Measurements from ENCODE around the gene IL17REL.
"Not testable (repeated sequence)": the region's sequence is repeated elsewhere in the genome, so short reads cannot be mapped to it uniquely, and the experiment has no call there.

The IL17REL gene

DNA sequence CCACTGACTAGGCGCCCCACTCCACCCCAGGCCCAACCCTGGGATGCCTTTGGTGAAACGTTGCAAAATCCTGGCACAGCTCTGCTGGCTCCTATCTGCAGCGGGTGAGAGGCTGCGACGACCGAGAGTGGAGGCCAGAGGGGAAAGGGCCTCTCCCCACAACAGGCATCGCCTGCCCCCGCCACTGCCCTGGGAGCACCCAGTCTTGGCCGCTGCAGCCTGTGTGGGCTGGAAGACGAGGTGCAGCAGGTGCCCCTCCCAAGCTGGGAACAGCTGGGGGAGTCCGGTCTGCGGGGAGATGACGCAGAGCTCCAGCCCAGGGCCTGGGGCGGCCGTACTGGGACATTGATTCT lies 56.2 kb downstream of the IL17REL start:
- DNase-seq (ENCODE audit: low spot score), result no peak

DNA sequence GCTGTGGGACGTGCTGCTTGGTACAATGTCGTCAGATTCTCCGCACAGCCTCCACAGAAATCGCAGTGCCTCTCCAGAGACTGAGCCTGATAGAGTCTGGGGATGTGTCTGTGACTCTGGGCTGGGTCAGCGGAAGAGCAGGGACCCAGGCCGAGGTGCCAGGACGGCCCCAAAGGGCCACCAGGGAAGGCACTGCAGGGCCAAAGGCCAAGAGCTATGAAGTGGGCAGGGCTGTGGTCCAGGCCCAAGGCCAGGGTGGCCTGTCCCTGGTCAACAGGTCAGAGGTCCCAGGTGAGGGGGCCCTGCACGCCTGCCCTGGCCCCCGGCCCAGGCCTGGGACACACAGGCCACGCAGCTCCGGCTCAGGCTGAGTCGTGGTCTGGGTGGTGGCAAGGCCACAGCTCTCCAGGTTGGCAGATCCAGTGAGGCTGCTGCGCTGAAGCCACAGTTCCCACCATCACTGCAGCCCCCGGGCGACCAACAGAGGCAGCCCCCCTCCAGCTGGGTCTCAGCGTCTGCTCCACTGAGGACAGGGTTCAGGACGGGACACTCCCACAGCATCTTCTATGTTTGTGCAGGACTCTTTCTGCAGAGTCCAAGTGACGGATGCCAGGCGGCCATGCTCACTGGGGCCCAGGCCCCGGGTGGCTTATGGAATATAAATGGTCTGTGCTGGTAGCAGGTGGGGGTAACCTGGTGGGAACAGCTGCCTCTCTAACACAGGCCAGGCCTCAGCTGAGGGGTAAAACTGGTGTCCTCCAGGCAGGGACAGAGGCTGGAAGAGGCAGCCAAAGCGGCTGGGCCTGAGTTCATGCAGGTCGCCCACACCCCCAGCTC lies 56.8 kb downstream of the IL17REL start:
- no peak for DNase-seq (ENCODE audit: low spot score)

DNA sequence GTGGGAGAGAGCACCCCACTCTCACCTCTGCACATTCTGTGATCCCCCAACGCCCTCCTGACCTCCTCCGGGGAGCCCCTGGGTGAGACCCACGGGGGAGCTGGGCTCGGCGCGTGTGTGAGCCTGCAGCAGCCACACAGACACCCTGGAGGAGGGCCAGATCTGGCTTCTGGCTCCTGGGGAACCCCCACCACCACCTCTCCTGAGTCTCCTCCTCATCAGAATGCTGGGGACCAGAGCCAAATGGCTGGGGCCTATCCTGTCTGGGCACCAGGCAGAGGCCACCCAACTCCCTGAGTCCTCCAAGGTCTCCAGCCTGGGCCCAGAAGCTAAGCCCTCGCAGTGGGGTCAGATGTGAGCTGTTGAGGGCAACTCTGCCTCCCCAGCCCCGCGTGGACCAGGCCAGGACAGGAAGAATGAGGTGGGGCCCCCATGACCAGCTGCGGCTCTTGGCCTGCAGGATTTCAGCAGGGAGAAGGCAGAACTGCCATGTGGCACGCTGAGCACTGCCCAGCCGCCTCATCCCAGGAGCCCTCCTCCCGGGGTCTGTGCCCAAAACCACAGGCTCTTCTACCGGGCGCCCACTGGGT lies 57.5 kb downstream of the IL17REL start:
- no peak for DNase-seq (ENCODE audit: low spot score)

DNA sequence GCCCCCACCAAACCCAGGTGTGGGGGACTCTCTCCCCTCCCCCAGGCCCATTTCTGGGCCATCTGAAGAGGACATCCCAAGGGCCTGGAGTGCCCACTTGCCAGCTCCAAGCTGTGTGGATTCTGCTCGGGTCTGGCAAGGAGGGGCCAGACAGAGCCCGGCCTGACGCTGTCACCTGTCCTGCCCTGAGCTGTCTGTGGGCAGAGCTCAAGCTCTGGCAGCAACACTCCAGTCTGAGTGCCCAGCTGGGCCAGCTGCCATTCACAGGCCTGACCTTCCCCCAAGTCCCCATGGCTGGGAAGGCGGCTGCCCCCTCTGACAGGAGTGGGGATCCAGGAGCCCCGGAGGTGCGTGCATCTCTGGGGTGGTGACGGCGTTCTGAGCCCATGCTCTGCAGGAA lies 58.2 kb downstream of the IL17REL start:
- no peak for DNase-seq (ENCODE audit: low spot score)

DNA sequence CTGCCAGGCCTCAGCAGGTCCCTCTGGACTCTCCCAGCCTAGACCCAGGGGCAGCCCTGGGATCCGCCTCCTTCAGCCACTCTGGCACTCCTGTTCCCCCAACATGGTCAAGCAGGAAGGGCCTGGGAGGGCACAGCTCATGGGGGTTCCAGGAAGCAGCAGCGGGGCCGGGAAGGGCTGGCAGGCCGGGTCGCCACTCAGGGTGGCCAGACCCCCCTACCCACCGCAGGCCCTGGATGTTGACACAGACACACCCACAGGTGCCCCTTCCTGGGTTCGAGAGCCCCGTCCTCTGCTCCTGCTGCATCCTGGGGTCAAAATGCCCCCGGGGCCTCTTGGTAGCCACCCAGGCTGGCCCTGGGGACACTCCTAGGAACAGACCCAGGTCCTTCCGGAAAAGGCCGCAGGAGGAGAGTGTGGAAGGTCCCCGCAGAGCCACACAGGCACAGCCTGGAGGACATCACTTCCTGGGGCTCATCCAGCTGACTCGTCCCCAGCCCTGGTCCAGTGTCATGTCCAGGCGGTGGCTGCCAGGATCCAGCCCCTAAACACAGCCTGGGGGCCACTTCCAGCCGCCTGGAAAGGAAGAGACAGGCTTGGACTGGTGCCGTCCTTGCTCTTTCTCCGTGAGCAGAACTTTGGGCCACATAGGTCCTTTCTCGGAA lies 58.8 kb downstream of the IL17REL start:
- DNase-seq (ENCODE audit: low spot score), result no peak

DNA sequence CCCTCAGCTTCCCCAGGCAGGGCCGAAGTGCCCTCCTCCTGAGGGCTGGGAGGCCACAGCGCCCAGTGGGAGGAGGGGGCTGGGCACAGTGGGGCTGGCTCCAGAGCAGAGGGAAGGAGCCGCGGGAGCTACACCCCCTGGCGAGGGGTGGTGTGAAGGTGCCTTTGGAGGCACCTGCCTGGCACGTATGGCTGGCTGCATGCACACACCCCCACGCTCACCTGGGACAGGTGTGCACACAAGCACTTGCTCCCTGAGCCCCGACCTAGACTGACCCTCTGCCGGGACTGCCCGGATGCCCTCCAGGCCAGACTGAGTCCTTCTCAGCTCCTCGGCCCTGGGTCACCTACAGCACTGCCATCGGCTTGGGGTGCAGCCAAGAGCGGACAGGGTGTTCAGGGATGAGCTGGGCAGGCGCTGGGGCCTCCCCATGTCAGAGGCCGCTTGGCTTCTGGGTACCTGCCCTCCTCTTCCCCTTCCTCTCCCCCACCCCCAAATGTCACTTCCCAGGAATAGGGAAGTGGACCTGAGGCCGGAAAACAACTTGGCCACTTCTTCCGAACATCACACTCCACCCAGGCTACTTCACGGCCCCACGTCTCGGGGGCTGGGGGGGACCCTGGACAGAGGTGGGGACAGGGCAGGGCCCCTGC lies 59.4 kb downstream of the IL17REL start:
- no peak for DNase-seq (ENCODE audit: low spot score)

DNA sequence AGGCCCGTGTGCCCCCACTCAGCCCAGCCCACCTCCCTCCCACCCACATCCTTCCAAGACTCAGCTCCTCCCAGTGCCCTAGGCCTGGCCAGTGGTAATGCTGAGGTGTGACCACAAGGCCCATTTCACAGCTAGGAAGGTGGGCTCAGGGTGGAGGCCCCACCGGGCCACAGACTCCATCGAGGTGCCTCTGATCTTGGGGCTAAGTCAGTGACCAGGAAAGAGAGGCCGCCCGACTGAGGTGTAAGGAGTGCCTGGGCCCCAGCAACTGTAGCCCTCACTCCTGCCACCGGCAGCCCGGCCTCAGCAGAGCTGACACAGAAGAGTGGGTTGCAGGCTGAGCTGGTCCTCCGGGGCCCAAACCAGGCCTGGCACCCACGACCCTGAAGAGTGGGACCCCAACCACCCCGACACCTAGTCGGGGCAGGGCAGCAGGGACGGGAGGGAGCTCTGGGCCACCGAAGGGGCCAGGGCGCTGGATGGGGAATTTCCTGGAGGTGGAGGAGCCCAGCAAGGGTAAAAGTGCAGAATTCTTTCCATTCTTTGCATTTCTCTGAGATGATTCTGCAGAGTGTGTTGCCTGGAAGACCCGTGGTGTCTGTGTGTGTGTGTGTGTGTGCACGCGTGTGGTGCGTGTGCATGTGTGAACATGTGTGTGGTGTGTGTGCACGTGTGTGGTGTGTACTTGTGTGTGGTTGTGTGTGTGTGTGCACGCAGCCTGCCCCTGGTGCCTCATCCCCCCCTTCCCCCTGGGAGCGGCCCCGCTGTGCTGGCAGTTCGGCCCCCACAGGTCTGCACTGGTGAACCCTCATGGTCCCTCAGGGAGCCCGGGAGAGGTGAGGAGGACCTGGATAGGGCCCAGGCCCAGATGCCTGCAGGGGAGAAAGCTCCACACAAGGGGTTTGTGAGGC lies 60.3 kb downstream of the IL17REL start:
- peak; percentile 81 for DNase-seq (ENCODE audit: low spot score)

DNA sequence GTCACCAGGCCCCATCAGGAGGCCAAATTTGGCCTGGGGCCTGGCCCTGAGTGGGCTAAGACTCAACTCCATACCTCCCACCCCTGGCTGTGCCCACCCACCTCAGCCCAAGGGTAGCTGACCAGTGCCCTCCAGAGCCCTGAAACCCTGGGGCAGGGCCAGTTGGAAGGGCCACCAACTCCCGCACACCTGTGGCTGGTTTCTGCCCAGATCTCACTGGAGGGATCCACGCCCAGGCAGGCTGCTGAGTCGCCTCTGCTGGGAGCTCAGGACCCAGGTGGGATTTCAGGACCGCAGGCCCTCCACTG lies 60.9 kb downstream of the IL17REL start:
- no peak for DNase-seq (ENCODE audit: low spot score)

DNA sequence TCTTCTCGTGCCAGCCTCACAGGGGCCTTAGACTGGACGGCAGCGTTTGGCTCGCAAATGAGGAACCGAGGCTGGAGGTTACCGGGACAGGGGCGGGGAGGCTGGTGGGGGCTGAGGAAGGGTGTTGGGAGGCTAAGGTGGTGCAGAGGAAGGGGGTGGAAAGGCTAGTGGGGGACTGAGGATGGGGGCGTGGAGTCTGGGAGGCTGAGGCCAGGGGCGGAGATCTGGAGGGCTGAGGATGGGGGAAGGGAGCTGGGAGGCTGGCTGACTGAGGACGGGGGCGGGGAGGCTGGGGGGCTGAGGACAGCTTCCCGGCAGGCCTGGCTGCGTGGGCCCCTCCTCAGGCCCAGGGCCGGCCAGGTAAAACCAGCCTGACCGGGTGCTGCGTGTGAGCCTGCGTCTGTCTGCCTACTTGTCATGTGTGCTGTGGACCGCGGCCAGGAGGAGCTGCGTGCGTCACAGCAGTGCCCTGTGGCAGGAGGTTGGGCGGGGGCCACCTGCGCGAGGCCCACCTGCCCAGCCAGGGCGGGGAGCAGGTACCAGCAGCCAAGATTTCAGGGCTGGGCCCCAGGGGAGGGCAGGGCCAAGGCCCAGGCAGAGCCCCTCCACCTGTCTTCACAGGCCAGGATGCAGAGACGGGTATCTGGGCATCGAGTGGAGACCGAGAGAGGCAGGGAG lies 61.4 kb downstream of the IL17REL start:
- no peak for DNase-seq (ENCODE audit: low spot score)

DNA sequence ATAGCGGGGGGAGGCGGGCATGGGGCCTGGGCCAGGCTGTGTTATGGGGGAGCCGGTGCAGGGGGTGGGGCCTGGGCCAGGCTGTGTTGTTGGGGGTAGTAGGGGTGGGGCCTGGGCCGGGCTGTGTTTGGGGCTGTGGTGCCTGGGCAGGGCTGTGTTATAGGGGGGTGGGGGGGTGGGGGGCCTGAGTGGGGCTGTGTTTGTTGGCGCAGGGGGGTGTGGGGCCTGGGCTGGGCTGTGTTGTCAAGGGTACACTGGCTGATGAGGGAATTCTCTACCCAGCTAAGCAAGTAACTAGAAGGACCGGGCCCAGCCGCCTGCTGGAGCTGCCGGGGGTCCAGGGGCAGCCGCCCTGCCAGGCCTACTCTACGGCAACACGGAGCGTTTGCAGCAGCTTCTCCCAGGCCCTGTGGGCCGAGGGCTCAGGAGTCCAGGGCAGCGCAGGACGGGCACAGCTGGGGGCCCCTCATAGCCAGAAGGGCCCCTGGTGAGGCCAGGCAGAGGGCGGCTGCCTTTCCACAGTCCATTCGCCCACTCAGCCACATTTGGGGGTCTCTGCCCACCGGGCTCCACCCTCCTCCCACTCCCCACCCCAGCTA lies 62.1 kb downstream of the IL17REL start:
- DNase-seq (ENCODE audit: low spot score), result no peak

DNA sequence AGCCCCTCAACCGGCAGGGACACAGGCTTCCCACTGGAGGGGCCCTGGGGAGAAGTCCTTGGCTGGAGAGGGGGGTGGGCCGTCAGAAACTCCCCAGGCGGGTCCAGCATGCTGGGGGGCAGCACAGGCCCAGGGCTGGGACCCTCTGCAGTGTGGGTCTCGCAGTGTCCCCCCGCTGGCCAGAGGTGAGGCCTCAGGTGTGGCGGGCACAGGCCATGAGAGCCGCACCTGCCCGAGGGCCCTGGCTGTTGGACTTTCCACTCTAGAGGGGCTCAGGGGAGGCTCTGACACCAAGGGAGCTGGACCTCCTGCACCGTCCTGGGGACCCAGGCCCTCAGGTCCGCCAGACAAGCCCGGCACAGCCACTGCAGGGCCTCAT lies 62.7 kb downstream of the IL17REL start:
- no peak for DNase-seq (ENCODE audit: low spot score)

DNA sequence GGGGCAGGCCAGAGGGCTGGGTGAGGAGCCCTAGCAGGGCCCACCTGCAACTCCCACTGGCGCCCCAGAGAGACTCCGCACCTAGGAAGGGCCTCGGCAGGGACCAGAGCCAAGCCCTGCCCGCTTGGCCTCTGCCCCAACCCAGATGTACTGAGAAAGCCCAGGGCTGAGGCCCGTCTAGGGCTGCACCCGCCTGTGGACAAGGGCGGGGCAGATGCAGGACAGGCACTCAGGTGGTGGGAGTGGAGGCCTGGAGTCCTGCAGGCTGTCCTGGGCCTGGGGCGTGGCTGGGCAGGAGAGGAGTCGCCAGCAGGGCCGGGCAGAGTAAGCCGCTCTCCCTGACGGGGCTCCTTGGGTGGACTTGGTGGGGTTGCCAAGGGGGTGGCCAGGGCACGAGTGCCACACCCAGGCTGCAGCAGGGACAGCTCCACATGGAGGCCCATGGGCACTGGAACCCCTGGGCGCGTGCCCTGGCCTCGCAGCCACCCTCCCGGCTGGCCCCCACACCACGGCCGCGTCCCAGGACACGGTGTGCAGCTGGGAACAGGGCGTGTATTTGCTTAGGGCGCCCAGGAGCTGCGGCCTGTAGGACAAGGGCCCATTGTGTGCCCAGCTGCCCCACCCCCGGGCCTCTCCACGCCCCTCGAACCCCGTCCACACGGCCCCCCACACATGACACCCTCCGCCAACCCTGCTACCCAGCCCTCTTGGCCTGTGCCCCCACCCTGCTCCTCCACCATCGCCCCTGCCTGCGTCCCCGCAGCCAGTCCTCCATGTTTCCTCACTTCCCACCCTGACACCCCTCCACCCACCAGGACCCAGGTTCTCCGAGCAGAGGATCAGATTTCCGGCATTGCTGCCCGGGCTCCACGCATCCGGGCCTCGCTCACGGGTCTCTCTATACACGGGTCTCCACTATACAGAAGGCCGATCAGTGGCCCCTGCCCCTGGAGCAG lies 63.3 kb downstream of the IL17REL start:
- DNase-seq (ENCODE audit: low spot score), result no peak

DNA sequence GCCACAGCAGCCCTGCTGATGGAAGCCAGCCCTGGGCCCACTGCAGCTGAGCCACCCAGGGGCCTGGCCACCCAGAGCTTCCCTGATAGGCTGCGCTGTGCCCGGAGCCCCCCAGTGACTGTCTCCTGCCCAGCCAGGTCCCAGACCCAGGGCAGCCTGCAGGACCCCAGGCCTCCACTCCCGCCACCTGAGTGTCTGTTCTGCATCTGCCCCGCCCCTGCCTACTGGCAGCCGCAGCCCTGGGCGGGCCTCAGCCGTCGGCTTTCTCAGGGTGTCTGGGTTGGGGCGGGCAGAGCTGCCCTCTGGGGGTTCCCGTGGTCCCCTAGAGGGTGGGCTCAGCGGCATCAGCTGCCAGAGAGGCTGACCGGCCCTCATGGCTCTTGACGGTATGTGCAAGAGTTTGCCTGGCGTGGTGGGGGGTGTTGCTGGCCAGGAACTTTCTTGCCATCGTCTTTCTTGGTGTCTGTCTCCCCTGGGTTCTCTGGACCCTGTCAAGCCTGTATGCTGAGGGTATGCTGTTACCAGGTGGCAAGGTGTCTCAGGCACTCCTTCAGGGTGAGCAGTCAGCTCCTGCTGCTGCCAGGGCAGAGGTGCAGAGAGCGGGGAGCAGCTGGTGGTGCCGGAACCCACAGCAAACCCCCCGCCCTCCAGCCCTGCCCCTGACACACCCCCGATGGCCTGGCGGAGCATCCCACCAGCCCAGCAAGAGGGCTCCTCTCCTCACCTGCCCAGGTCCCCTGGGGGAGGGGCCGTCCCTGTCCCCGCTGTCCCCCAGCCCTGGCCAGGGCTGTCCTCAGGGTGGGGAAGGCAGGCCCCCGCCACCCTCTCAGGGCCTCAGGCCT lies 64.2 kb downstream of the IL17REL start:
- DNase-seq (ENCODE audit: low spot score), result no peak

DNA sequence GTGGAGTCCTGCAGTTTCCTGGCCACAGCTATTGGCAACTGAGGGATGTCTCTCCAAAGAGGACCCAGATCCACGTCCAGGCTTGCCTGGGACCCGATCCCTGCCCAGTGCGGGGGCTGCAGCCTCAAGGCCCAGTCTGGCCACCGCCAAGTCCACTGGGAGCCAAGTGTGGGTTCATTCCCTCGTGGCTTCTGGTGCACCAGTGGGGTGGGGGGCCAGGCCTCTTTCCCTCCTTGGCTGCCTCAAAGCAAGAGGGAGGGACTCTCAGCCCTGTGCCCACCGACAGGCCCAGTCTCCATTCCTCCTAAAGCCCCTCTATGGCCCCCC lies 65.3 kb downstream of the IL17REL start:
- no peak for DNase-seq (ENCODE audit: low spot score)

DNA sequence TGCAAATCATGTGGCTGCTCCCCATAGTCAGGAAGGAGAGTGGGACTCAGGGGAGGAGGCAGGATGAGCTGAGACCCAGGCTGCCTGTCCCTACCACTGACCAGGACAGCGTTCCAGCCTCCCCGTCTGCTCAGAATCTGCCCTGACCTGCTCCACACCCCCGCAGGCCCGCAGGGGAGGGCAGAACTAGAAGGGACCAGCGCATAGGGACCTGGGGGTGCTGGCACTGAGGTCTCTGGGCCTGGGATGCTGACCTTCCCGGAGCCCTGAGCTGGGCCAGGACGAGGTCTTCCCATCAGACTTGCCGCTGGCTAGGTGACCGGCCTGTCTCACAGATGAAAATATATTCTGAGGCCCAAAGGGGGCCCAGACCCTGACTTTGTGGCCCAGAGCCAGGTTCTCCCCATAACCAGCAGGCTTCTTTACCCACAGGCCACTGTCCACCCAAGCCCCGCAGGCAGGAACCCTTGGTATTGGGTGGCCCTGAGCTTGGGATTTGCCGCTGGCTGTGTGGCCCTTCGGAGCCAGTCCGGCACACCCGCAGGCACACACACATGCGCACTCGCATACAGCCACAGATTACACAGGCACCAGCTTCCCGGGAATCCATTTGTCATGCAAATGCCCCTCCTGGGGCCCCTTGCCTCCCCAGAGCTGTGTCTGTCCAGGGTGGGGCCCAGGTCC lies 65.8 kb downstream of the IL17REL start:
- no peak for DNase-seq (ENCODE audit: low spot score)

DNA sequence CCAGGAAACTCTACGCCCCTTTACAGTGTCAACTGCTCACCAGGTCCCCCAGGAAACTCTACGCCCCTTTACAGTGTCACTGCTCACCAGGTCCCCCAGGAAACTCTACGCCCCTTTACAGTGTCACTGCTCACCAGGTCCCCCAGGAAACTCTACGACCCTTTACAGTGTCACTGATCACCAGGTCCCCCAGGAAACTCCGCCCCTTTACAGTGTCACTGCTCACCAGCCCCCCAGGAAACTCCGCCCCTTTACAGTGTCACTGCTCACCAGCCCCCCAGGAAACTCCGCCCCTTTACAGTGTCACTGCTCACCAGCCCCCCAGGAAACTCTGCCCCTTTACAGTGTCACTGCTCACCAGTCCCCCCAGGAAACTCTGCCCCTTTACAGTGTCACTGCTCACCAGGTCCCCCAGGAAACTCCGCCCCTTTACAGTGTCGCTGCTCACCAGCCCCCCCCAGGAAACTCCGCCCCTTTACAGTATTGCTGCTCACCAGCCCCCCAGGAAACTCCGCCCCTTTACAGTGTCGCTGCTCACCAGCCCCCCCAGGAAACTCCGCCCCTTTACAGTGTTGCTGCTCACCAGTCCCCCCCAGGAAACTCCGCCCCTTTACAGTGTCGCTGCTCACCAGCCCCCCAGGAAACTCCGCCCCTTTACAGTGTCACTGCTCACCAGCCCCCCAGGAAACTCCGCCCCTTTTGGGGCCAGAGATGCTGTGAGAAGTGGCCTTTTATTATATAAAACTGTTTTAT lies 67.3 kb downstream of the IL17REL start:
- not testable (repeated sequence) for DNase-seq (ENCODE audit: low spot score)

Data from AG20443 (cell line).